ENCODE data around the gene UNC45A.

The UNC45A gene

DNA sequence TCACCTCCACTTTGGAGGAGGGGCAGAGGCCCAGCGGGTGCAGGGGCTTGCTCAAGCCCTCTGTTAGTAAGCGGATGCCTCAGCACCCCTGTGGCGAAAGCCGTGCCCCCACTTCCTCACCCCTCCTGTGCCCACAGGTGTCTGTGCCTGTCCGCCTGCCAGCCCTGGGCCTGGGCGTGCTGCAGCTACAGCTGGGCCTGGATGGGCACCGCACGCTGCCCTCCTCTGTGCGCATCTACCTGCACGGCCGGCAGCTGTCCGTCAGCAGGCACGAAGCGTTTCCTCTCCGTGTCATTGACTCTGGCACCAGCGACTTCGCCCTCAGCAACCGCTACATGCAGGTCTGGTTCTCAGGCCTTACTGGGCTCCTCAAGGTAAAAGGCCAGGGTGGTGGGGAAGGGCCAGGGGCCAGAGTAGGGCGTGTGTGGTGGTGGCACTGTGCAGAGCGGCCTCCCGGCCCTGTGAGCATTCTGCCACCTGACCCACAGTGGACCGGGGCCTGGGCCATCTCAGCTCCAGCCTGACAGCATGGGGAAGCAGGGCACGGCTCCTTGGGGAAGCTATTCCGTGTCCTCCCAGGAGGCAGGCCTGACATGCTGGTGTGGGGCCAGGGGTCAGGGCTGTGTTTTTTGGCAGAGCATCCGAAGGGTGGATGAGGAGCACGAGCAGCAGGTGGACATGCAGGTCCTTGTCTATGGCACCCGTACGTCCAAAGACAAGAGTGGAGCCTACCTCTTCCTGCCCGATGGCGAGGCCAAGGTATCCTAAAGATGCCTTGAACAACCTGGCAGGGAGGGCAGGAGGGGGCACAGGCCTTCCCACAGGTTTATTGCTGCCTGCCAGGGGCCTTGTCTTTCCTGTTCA, 22.9 kb upstream of the UNC45A start:
- no peaks in the 10 kb centered on the region for H3K79me2 ChIP-seq (ENCODE audit: low read length)
- no peaks in the 10 kb centered on the region for H3K4me1 ChIP-seq (ENCODE audit: low read length)
- no peak for DNase-seq
- no peak overlapping the region for H3K4me3 ChIP-seq (ENCODE audit: low read length)
- TF ChIP-seq EZH2phosphoT487 (IDR thresholded peaks at IDR 0.05; ENCODE audit: low read length) (no peak), EZH2 (optimal IDR thresholded peaks at IDR 0.05; ENCODE audit: low read depth, low read length) (no peak)
- TF ChIP-seq, protein P1, sequence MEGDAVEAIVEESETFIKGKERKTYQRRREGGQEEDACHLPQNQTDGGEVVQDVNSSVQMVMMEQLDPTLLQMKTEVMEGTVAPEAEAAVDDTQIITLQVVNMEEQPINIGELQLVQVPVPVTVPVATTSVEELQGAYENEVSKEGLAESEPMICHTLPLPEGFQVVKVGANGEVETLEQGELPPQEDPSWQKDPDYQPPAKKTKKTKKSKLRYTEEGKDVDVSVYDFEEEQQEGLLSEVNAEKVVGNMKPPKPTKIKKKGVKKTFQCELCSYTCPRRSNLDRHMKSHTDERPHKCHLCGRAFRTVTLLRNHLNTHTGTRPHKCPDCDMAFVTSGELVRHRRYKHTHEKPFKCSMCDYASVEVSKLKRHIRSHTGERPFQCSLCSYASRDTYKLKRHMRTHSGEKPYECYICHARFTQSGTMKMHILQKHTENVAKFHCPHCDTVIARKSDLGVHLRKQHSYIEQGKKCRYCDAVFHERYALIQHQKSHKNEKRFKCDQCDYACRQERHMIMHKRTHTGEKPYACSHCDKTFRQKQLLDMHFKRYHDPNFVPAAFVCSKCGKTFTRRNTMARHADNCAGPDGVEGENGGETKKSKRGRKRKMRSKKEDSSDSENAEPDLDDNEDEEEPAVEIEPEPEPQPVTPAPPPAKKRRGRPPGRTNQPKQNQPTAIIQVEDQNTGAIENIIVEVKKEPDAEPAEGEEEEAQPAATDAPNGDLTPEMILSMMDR (IDR thresholded peaks at IDR 0.05; ENCODE audit: low read length), result no peak
- peaks cover 3% of the 10 kb centered on the region; the same call in 1 of the 2 replicates for H3K36me3 ChIP-seq (replicated peaks; ENCODE audit: insufficient read depth, low read length)
- no peaks in the 10 kb centered on the region for H3K9me2 ChIP-seq (replicated peaks; ENCODE audit: insufficient read depth, low read length)
- H3K27ac ChIP-seq (ENCODE audit: low read length), result no peak overlapping the region
- H3F3A ChIP-seq (ENCODE audit: insufficient read depth, low read length), result no peaks in the 10 kb centered on the region; the same call in 1 of the 2 replicates
- no peak overlapping the region for H3K9ac ChIP-seq (ENCODE audit: low read length)
- no peaks in the 10 kb centered on the region for H4K20me1 ChIP-seq (ENCODE audit: insufficient read depth, low read length)
- no peaks in the 10 kb centered on the region for H3K27me3 ChIP-seq (replicated peaks; ENCODE audit: insufficient read depth, low read length)
- no peak overlapping the region for H3K4me2 ChIP-seq (ENCODE audit: low read depth, low read length)
- H2AFZ ChIP-seq (ENCODE audit: low read length), result no peak overlapping the region
- H3K9me3 ChIP-seq (replicated peaks; ENCODE audit: insufficient read depth, low read length), result no peaks in the 10 kb centered on the region

DNA sequence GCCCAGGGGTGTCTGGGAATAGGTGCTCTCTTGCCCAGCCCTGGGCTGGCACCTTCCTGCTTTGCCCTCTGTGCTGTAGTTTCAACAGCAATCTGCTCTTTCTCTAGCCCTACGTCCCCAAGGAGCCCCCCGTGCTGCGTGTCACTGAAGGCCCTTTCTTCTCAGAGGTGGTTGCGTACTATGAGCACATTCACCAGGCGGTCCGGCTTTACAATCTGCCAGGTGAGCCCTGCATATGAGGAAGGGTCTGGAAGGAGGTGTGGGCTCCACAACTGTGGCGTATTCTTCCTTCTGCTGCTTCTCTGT, 22.4 kb upstream of the UNC45A start:
- Histone ChIP-seq H3K79me2 (ENCODE audit: low read length) (no peaks in the 10 kb centered on the region), H3K9me3 (replicated peaks; ENCODE audit: insufficient read depth, low read length) (no peaks in the 10 kb centered on the region), H3K4me1 (ENCODE audit: low read length) (no peaks in the 10 kb centered on the region), H3K27me3 (replicated peaks; ENCODE audit: insufficient read depth, low read length) (no peaks in the 10 kb centered on the region), H3K9me2 (replicated peaks; ENCODE audit: insufficient read depth, low read length) (no peaks in the 10 kb centered on the region), H3K9ac (ENCODE audit: low read length) (no peak overlapping the region), H3K36me3 (replicated peaks; ENCODE audit: insufficient read depth, low read length) (peaks cover 3% of the 10 kb centered on the region; the same call in 1 of the 2 replicates), H3K4me2 (ENCODE audit: low read depth, low read length) (no peak overlapping the region), H2AFZ (ENCODE audit: low read length) (no peak overlapping the region), H3K27ac (ENCODE audit: low read length) (no peak overlapping the region), H3F3A (ENCODE audit: insufficient read depth, low read length) (no peaks in the 10 kb centered on the region), H4K20me1 (ENCODE audit: insufficient read depth, low read length) (no peaks in the 10 kb centered on the region), H3K4me3 (ENCODE audit: low read length) (no peak overlapping the region)
- TF ChIP-seq EZH2 (optimal IDR thresholded peaks at IDR 0.05; ENCODE audit: low read depth, low read length), result no peak
- TF ChIP-seq EZH2phosphoT487 (IDR thresholded peaks at IDR 0.05; ENCODE audit: low read length), result no peak
- TF ChIP-seq, protein P1 (IDR thresholded peaks at IDR 0.05; ENCODE audit: low read length), result no peak
- no peak for DNase-seq

DNA sequence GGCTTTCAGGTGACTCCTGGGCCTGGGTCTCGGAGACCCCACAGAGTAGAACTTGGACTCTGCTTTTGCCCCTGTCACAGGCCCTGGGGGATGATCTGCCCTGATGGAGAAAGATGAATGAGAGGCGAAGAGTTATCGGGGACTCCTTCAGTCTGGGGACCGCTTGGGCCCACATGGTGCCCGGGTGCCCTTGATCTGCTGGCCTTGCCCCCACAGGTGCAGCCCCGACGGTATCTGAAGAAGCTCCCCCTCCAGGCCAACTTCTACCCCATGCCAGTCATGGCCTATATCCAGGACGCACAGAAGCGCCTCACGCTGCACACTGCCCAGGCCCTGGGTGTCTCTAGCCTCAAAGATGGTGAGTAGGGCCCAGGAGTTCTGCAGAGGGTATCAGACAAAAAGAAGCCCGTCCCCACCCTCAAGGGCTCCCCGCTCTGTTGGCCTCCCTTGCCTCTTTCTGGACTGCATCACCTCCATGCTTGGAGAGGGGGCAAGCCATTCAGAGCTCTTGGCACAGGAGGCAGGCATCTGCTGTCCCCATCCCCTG, 21.6 kb upstream of the UNC45A start:
- no peak overlapping the region for H3K4me3 ChIP-seq (ENCODE audit: low read length)
- H2AFZ ChIP-seq (ENCODE audit: low read length), result no peak overlapping the region
- TF ChIP-seq EZH2phosphoT487 (IDR thresholded peaks at IDR 0.05; ENCODE audit: low read length) (no peak), EZH2 (optimal IDR thresholded peaks at IDR 0.05; ENCODE audit: low read depth, low read length) (no peak)
- TF ChIP-seq, protein P1 (IDR thresholded peaks at IDR 0.05; ENCODE audit: low read length), result no peak
- no peak overlapping the region for H3K27ac ChIP-seq (ENCODE audit: low read length)
- H3K9ac ChIP-seq (ENCODE audit: low read length), result no peak overlapping the region
- H3K9me2 ChIP-seq (replicated peaks; ENCODE audit: insufficient read depth, low read length), result no peaks in the 10 kb centered on the region
- DNase-seq, result no peak
- no peaks in the 10 kb centered on the region for H3K79me2 ChIP-seq (ENCODE audit: low read length)
- H3K4me1 ChIP-seq (ENCODE audit: low read length), result no peaks in the 10 kb centered on the region
- no peaks in the 10 kb centered on the region for H4K20me1 ChIP-seq (ENCODE audit: insufficient read depth, low read length)
- H3K27me3 ChIP-seq (replicated peaks; ENCODE audit: insufficient read depth, low read length), result no peaks in the 10 kb centered on the region
- no peaks in the 10 kb centered on the region for H3F3A ChIP-seq (ENCODE audit: insufficient read depth, low read length)
- H3K4me2 ChIP-seq (ENCODE audit: low read depth, low read length), result no peak overlapping the region
- H3K36me3 ChIP-seq (replicated peaks; ENCODE audit: insufficient read depth, low read length), result peaks cover 3% of the 10 kb centered on the region; the same call in 1 of the 2 replicates
- no peaks in the 10 kb centered on the region for H3K9me3 ChIP-seq (replicated peaks; ENCODE audit: insufficient read depth, low read length)

Measured in MM.1S (cell line).